Nephron progenitor cell (in vitro differentiated cells): ENCODE measurements around the gene PREX1.
"Not testable (repeated sequence)": the region's sequence is repeated elsewhere in the genome, so short reads cannot be mapped to it uniquely, and the experiment has no call there.

ENCODE experiments used
- DNase-seq: peaks from one replicate; pipeline ENCODE4 v3.0.0; 2021
- H3K27ac Mint-ChIP-seq: 2 replicates; pipeline ENCODE4 v1.8.0; 2021; ENCODE audit warnings: mild to moderate bottlenecking, moderate library complexity, mixed read lengths
- H3K27me3 Mint-ChIP-seq: 2 replicates; pipeline ENCODE4 v1.8.0; 2021; ENCODE audit warnings: mild to moderate bottlenecking, low read depth, mixed read lengths; ENCODE audit not compliant: poor library complexity
- H3K36me3 Mint-ChIP-seq: 2 replicates; pipeline ENCODE4 v1.8.0; 2021; ENCODE audit warnings: low read depth, mixed read lengths
- H3K4me1 Mint-ChIP-seq: 2 replicates; pipeline ENCODE4 v1.8.0; 2021; ENCODE audit warnings: mixed read lengths
- H3K4me3 Mint-ChIP-seq: 2 replicates; pipeline ENCODE4 v1.8.0; 2021; ENCODE audit warnings: mild to moderate bottlenecking, moderate library complexity, mixed read lengths
- H3K9me3 Mint-ChIP-seq: 2 replicates; pipeline ENCODE4 v1.8.0; 2021; ENCODE audit warnings: mild to moderate bottlenecking, moderate library complexity, mixed read lengths
- CTCF ChIP-seq: fragments of 200-600 bp; sonication (generic); IDR thresholded peaks from 2 replicates; pipeline ENCODE4 v1.5.0; 2021; ENCODE audit warnings: antibody characterized with exemption

PREX1 gene

GRCh38 chr20:48829940-48830339, 2.1 kb upstream of the PREX1 start:
- TF ChIP-seq CTCF: no peak
- H3K4me1 Mint-ChIP-seq: peaks cover 59% of the 10 kb centered on the region
- no peaks in the 10 kb centered on the region for H3K9me3 Mint-ChIP-seq
- peaks cover 10% of the 10 kb centered on the region for H3K27me3 Mint-ChIP-seq
- no peaks in the 10 kb centered on the region for H3K36me3 Mint-ChIP-seq
- peak overlapping the region; percentile 90 for H3K4me3 Mint-ChIP-seq
- no peak for DNase-seq
- no peak overlapping the region for H3K27ac Mint-ChIP-seq

- peak overlapping the region; percentile 90 for H3K4me3 Mint-ChIP-seq
- no peaks in the 10 kb centered on the region for H3K36me3 Mint-ChIP-seq
- peaks cover 64% of the 10 kb centered on the region for H3K4me1 Mint-ChIP-seq
- no peaks in the 10 kb centered on the region for H3K9me3 Mint-ChIP-seq
- no peak for DNase-seq
- peak overlapping the region; percentile 88 for H3K27ac Mint-ChIP-seq
- H3K27me3 Mint-ChIP-seq: peaks cover 10% of the 10 kb centered on the region
- no peak for TF ChIP-seq CTCF
Observed at GRCh38 chr20:48828734-48829460, 1.1 kb upstream of the PREX1 start.

GRCh38 chr20:48826883-48827771, 672 bp downstream of the PREX1 start:
- DNase-seq: peak; percentile 61
- Mint-ChIP-seq H3K36me3 (no peaks in the 10 kb centered on the region), H3K27ac (no peak overlapping the region), H3K27me3 (peaks cover 10% of the 10 kb centered on the region), H3K4me3 (peak overlapping the region; percentile 95), H3K9me3 (no peaks in the 10 kb centered on the region), H3K4me1 (peaks cover 59% of the 10 kb centered on the region)
- no peak for TF ChIP-seq CTCF

- peak overlapping the region; percentile 95 for H3K4me3 Mint-ChIP-seq
- not testable (repeated sequence) for H3K27ac Mint-ChIP-seq, H3K9me3 Mint-ChIP-seq, DNase-seq, H3K36me3 Mint-ChIP-seq
- peaks cover 10% of the 10 kb centered on the region for H3K27me3 Mint-ChIP-seq
- H3K4me1 Mint-ChIP-seq: peaks cover 59% of the 10 kb centered on the region
Observed at GRCh38 chr20:48826480-48826879, 1.3 kb downstream of the PREX1 start.

GRCh38 chr20:48826069-48826468, 1.7 kb downstream of the PREX1 start:
- peaks cover 10% of the 10 kb centered on the region for H3K27me3 Mint-ChIP-seq
- peaks cover 59% of the 10 kb centered on the region for H3K4me1 Mint-ChIP-seq
- TF ChIP-seq CTCF: no peak
- no peak for DNase-seq
- H3K36me3 Mint-ChIP-seq: no peaks in the 10 kb centered on the region
- no peaks in the 10 kb centered on the region for H3K9me3 Mint-ChIP-seq
- H3K4me3 Mint-ChIP-seq: peak overlapping the region; percentile 95
- H3K27ac Mint-ChIP-seq: no peak overlapping the region

GRCh38 chr20:48825566-48825920, 2.3 kb downstream of the PREX1 start:
- H3K9me3 Mint-ChIP-seq: no peaks in the 10 kb centered on the region
- no peak overlapping the region for H3K27ac Mint-ChIP-seq
- H3K27me3 Mint-ChIP-seq: peaks cover 7% of the 10 kb centered on the region
- DNase-seq: no peak
- TF ChIP-seq CTCF: no peak
- peaks cover 62% of the 10 kb centered on the region for H3K4me1 Mint-ChIP-seq
- H3K36me3 Mint-ChIP-seq: no peaks in the 10 kb centered on the region
- peak overlapping the region; percentile 95 for H3K4me3 Mint-ChIP-seq
